DOHH2 (cell line): ENCODE results near the gene SCOC.

Source experiments
- EZH2phosphoT487 ChIP-seq: fragments of 200-600 bp; sonication (generic); IDR thresholded peaks from 2 replicates; pipeline ENCODE4 v1.6.1; 2017; ENCODE audit warnings: borderline replicate concordance, mild to moderate bottlenecking, antibody characterized with exemption, low read length, moderate library complexity, mixed read lengths
- TF ChIP-seq, protein P1 (sequence below): fragments of 200-600 bp; sonication (generic); IDR thresholded peaks from one replicate; pipeline ENCODE4 v1.5.1; 2014; ENCODE audit warnings: antibody characterized with exemption, mild to moderate bottlenecking, low read depth, low read length; ENCODE audit not compliant: poor library complexity, severe bottlenecking

- TF ChIP-seq, protein P1, sequence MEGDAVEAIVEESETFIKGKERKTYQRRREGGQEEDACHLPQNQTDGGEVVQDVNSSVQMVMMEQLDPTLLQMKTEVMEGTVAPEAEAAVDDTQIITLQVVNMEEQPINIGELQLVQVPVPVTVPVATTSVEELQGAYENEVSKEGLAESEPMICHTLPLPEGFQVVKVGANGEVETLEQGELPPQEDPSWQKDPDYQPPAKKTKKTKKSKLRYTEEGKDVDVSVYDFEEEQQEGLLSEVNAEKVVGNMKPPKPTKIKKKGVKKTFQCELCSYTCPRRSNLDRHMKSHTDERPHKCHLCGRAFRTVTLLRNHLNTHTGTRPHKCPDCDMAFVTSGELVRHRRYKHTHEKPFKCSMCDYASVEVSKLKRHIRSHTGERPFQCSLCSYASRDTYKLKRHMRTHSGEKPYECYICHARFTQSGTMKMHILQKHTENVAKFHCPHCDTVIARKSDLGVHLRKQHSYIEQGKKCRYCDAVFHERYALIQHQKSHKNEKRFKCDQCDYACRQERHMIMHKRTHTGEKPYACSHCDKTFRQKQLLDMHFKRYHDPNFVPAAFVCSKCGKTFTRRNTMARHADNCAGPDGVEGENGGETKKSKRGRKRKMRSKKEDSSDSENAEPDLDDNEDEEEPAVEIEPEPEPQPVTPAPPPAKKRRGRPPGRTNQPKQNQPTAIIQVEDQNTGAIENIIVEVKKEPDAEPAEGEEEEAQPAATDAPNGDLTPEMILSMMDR, result peak; percentile 94
- no peak for TF ChIP-seq EZH2phosphoT487
Measured at GRCh38 chr4:140359562-140360427, 13.7 kb upstream of the SCOC start.
